Measurements from ENCODE around the gene ACVR1B.

DNA sequence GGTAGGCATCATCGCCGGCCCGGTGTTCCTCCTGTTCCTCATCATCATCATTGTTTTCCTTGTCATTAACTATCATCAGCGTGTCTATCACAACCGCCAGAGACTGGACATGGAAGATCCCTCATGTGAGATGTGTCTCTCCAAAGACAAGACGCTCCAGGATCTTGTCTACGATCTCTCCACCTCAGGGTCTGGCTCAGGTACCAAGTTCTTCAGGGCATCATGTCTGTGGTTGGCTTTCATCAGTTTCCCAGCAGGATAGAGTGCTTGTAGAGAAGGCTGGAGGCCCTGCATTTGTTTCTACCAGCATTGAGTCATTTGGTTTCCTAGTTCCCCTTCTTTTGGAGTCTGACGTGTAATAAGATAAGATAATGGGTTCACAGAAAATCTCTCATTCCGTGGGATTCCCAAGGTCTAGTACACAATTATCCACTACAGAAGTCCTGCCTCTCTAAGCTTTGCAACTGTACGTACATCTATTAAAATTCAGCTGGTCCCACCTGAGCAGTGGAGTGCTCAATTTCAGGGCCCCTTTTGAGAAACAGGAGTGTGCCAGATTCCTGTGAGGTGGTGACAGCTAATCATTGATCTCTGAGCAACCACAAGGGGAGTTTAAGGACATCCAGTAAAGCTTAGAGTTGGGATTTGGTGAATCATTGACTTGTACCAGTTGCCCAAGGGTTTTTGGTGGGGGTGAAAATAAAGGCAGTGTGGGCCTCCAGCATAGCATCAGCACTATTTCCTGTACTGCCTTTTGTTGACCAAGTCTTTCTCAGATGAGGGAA, 25.1 kb downstream of the ACVR1B start:
- TF ChIP-seq, protein P1, sequence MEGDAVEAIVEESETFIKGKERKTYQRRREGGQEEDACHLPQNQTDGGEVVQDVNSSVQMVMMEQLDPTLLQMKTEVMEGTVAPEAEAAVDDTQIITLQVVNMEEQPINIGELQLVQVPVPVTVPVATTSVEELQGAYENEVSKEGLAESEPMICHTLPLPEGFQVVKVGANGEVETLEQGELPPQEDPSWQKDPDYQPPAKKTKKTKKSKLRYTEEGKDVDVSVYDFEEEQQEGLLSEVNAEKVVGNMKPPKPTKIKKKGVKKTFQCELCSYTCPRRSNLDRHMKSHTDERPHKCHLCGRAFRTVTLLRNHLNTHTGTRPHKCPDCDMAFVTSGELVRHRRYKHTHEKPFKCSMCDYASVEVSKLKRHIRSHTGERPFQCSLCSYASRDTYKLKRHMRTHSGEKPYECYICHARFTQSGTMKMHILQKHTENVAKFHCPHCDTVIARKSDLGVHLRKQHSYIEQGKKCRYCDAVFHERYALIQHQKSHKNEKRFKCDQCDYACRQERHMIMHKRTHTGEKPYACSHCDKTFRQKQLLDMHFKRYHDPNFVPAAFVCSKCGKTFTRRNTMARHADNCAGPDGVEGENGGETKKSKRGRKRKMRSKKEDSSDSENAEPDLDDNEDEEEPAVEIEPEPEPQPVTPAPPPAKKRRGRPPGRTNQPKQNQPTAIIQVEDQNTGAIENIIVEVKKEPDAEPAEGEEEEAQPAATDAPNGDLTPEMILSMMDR (conservative IDR thresholded peaks at IDR 0.05) = no peak
- TF ChIP-seq EZH2 (IDR thresholded peaks at IDR 0.05; ENCODE audit: low read depth) = no peak

Measured in PC-9 (cell line).